GM12878 (cell line): ENCODE measurements around the gene TECTA. TPM values are rescaled to one million over a fixed set of nuclear protein-coding genes. Genes with fewer than 3 reads are reported as not detected.
A peak's percentile ranks its signal among the peaks of the same experiment; 100 is the strongest.

Experiments
- ATAC-seq: fragments of 200-7000 bp; cut with Tn5 transposase; 3 replicates; pipeline ENCODE4 v1.9.1; 2020; ENCODE audit warnings: mild to moderate bottlenecking, moderate library complexity
- BruUV-seq: library from RNA; stranded (reverse); fragments of 400-500 nt; replicated peaks from 2 replicates; lab custom pipeline; 2021; lab: Mats Ljungman, UMichigan
- CTCF ChIA-PET: fragments of 300-600 bp; sonication (Branson Sonifier 250); formaldehyde crosslinking; extraction: SDS; loops from one replicate; lab custom pipeline; 2021; ENCODE audit warnings: inconsistent platforms; lab: Yijun Ruan, JAX
- POLR2A ChIA-PET: fragments of 350-600 bp; formaldehyde crosslinking; extraction: SDS; loops from one replicate; lab custom pipeline; 2021; ENCODE audit warnings: inconsistent platforms; lab: Charles Lee
- RAD21 ChIA-PET: fragments of 300-600 bp; sonication (Branson Sonifier 250); formaldehyde crosslinking; loops from one replicate; lab custom pipeline; 2023; ENCODE audit warnings: antibody characterized with exemption; ENCODE audit not compliant: unreplicated experiment; lab: Charles Lee
- SMC1A ChIA-PET: fragments of 300-600 bp; sonication (Branson Sonifier 250); formaldehyde crosslinking; loops from one replicate; lab custom pipeline; 2023; ENCODE audit not compliant: unreplicated experiment, uncharacterized antibody; lab: Charles Lee
- DNase-seq: peaks from one replicate; pipeline ENCODE4 v3.0.0-alpha.2; 2011; ENCODE audit warnings: low read depth, low spot score
- FAIRE-seq: peaks from 3 replicates; lab custom pipeline; 2011; peaks lifted over from hg19 to GRCh38; lab: Jason Lieb, UNC
- H2AFZ ChIP-seq: 2 replicates; pipeline ENCODE4 v1.6.0; 2011; ENCODE audit warnings: low read depth, low read length, control low read depth; ENCODE audit not compliant: control insufficient read depth
- H3K27ac ChIP-seq: 2 replicates; pipeline ENCODE4 v1.5.1; 2011; ENCODE audit warnings: control low read depth; ENCODE audit not compliant: control insufficient read depth, insufficient read depth
- H3K27me3 ChIP-seq, 2 experiments: replicated peaks in 1 of 2; 2 replicates each; pipeline versions ENCODE4 v1.6.0 to v1.6.1; 2011; ENCODE audit warnings: low read length in 1 of 2; ENCODE audit not compliant: control insufficient read depth in 2 of 2, insufficient read depth in 2 of 2
- H3K36me3 ChIP-seq, 2 experiments: 2 replicates each; pipeline ENCODE4 v1.5.1; 2011; ENCODE audit warnings: low read length in 1 of 2; ENCODE audit not compliant: control insufficient read depth in 2 of 2, insufficient read depth in 2 of 2
- H3K4me1 ChIP-seq: 2 replicates; pipeline ENCODE4 v1.6.1; 2011; ENCODE audit warnings: mild to moderate bottlenecking, low read length, moderate library complexity, mixed read lengths; ENCODE audit not compliant: control insufficient read depth, insufficient read depth
- H3K4me2 ChIP-seq: 2 replicates; pipeline ENCODE4 v1.6.0; 2011; ENCODE audit warnings: control low read depth; ENCODE audit not compliant: control insufficient read depth, insufficient read depth
- H3K4me3 ChIP-seq: fragments of 200-600 bp; sonication (generic); 2 replicates; pipeline ENCODE4 v1.5.1; 2016
- H3K79me2 ChIP-seq: 2 replicates; pipeline ENCODE4 v1.6.0; 2011; ENCODE audit warnings: low read length; ENCODE audit not compliant: control insufficient read depth, insufficient read depth
- H3K9ac ChIP-seq: 2 replicates; pipeline ENCODE4 v1.8.0; 2011; ENCODE audit warnings: low read length, control low read depth, mixed read lengths; ENCODE audit not compliant: control insufficient read depth, insufficient read depth
- H3K9me3 ChIP-seq: replicated peaks from 3 replicates; pipeline ENCODE4 v1.5.1; 2011; ENCODE audit warnings: mild to moderate bottlenecking, low read length; ENCODE audit not compliant: control insufficient read depth, insufficient read depth
- H4K20me1 ChIP-seq: 2 replicates; pipeline ENCODE4 v1.6.0; 2011; ENCODE audit not compliant: control insufficient read depth, insufficient read depth
- CREM ChIP-seq: IDR thresholded peaks from 2 replicates; pipeline ENCODE4 v1.6.1; 2014; ENCODE audit warnings: antibody characterized with exemption, low read depth
- HDAC2 ChIP-seq: fragments of 200-600 bp; sonication (generic); IDR thresholded peaks from 2 replicates; pipeline ENCODE4 v1.6.1; 2017
- whole genome bisulfite sequencing: methylation state at CpG from one replicate; pipeline ENCODE4 v1.1.6; 2016; ENCODE audit warnings: low lambda C conversion rate; ENCODE audit not compliant: insufficient replicate concordance, insufficient coverage; ENCODE audit errors: missing lambda C conversion rate; 5-methylcytosine and 5-hydroxymethylcytosine counted together
- in situ Hi-C: fragments of 300-500 bp; cut with MboI; formaldehyde crosslinking; loops from 9 replicates; pipeline ENCODE4 v1.14.3; 2018; ENCODE audit warnings: mixed read lengths
- intact Hi-C: fragments of 100-400 bp; cut with micrococcal nuclease; formaldehyde crosslinking; loops from one replicate; pipeline ENCODE4 v1.14.2; 2022; ENCODE audit not compliant: unreplicated experiment
- polyA plus RNA-seq, 11 experiments: library from polyadenylated mRNA; depleted of rRNA in 4 of 11; unstranded in 6 of 11; stranded (reverse) in 5 of 11; fragments of >200 nt; fragmentation: Nextera tagmentation in 4 of 11; fragmentation: Illumina TruSeq in 1 of 11; extraction: Ambion mirVana in 4 of 11; extraction: Trizol in 1 of 11; gene quantifications; 1 replicate in 1 of 11; 2 replicates in 10 of 11; pipeline versions ENCODE4 v1.2.1 to v1.2.3, GENCODE V29; 2011 to 2016; ENCODE audit warnings: inconsistent platforms in 2 of 11, missing spikeins in 2 of 11, low read depth in 1 of 11
- total RNA-seq, 4 experiments: library from RNA; depleted of rRNA in 3 of 4; stranded (reverse); fragments of >200 nt in 3 of 4; fragmentation: Illumina TruSeq in 1 of 4; extraction: Trizol in 1 of 4; gene quantifications; 2 replicates each; pipeline versions ENCODE4 v1.2.1 to v1.2.3, GENCODE V29; 2013 to 2021
- TF ChIP-seq, protein P1 (sequence below): fragments of 450-650 bp; IDR thresholded peaks from 2 replicates; pipeline ENCODE4 v1.6.1; 2017; ENCODE audit warnings: borderline replicate concordance
- TF ChIP-seq, protein P2 (sequence below), 3 experiments: IDR thresholded peaks in 2 of 3; conservative IDR thresholded peaks in 1 of 3; 2 replicates each; pipeline ENCODE4 v1.5.1; 2011; ENCODE audit warnings: low read depth in 3 of 3, low read length in 3 of 3, mild to moderate bottlenecking in 3 of 3, control low read depth in 2 of 3, moderate library complexity in 2 of 3, inconsistent platforms in 1 of 3, mixed read lengths in 1 of 3; ENCODE audit not compliant: control insufficient read depth in 2 of 3, insufficient read depth in 1 of 3; ENCODE audit errors: extremely low read depth in 1 of 3

Gene TECTA
- total and polyA plus RNA-seq, 10 of the 15 experiments (the other 5 are each of a cell fraction or from before 2014, with no cell fraction given) = under 0.01 to 0.14 (median 0.05) TPM; not detected in 1

DNA sequence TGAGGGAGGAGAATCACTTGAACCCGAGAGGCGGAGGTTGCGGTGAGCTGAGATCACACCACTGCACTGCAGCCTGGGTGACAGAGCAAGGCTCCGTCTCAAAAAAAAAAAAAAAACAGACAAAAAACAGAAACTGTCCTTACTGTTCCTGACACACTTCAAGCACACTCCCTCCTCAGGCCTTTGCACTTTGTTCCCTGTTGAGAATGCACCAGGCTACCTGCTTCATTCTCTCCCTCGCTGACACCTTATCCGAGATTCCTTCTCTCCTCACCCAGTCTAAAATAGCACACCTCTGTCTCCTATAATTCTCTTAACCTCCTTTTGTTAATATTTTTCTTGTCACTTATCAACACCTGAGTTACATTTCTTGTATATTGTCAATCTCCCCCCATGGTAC, 32.3 kb upstream of the TECTA start:
- FAIRE-seq (no peak), DNase-seq (no peak), ATAC-seq (no peak)
- Histone ChIP-seq H4K20me1 (no peaks in the 10 kb centered on the region), H3K79me2 (no peaks in the 10 kb centered on the region), H3K4me2 (peak overlapping the region; percentile 72; the same call in 1 of the 2 replicates), H3K9me3 (no peaks in the 10 kb centered on the region; the same call in 2 of the 3 replicates), H3K36me3 (peaks cover 0 to 2% of the 10 kb centered on the region in 2 experiments; a peak in 1 of 4 replicates), H2AFZ (no peak overlapping the region), H3K27me3 (no peaks in the 10 kb centered on the region), H3K27ac (no peak overlapping the region), H3K4me3 (no peak overlapping the region), H3K9ac (no peak overlapping the region), H3K4me1 (peaks cover 14% of the 10 kb centered on the region; the same call in 1 of the 2 replicates)
- intact Hi-C loops = no loop called here
- TF ChIP-seq, protein P1, sequence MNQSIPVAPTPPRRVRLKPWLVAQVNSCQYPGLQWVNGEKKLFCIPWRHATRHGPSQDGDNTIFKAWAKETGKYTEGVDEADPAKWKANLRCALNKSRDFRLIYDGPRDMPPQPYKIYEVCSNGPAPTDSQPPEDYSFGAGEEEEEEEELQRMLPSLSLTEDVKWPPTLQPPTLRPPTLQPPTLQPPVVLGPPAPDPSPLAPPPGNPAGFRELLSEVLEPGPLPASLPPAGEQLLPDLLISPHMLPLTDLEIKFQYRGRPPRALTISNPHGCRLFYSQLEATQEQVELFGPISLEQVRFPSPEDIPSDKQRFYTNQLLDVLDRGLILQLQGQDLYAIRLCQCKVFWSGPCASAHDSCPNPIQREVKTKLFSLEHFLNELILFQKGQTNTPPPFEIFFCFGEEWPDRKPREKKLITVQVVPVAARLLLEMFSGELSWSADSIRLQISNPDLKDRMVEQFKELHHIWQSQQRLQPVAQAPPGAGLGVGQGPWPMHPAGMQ = no peak
- TF ChIP-seq, protein P2, sequence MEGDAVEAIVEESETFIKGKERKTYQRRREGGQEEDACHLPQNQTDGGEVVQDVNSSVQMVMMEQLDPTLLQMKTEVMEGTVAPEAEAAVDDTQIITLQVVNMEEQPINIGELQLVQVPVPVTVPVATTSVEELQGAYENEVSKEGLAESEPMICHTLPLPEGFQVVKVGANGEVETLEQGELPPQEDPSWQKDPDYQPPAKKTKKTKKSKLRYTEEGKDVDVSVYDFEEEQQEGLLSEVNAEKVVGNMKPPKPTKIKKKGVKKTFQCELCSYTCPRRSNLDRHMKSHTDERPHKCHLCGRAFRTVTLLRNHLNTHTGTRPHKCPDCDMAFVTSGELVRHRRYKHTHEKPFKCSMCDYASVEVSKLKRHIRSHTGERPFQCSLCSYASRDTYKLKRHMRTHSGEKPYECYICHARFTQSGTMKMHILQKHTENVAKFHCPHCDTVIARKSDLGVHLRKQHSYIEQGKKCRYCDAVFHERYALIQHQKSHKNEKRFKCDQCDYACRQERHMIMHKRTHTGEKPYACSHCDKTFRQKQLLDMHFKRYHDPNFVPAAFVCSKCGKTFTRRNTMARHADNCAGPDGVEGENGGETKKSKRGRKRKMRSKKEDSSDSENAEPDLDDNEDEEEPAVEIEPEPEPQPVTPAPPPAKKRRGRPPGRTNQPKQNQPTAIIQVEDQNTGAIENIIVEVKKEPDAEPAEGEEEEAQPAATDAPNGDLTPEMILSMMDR (IDR thresholded peaks at IDR 0.05 in 2 of 3, conservative IDR thresholded peaks at IDR 0.05 in 1 of 3; ENCODE audit: control insufficient read depth in 2 of 3, extremely low read depth in 1 of 3, insufficient read depth in 1 of 3, low read depth in 3 of 3, low read length in 3 of 3) = no peak
- no peak for TF ChIP-seq HDAC2
- no peak for TF ChIP-seq CREM
- POLR2A ChIA-PET = interaction anchor here (1.6 kb wide), 1 partner anchor 44 kb away, joined by 4 read pairs; no protein-coding TSS in a partner anchor
- CTCF ChIA-PET = no interaction called here
- WGBS = over 99% methylated on average over 6 of the region's 6 CpGs
- no TSS peak for BruUV-seq
- in situ Hi-C loops = no loop called here
- SMC1A ChIA-PET = interaction anchor here (1.5 kb wide), 1 partner anchor 15 kb away, joined by 5 read pairs; no protein-coding TSS in a partner anchor
- RAD21 ChIA-PET = interaction anchor here (0.7 kb wide), 1 partner anchor 123 kb away, joined by 3 read pairs; no protein-coding TSS in a partner anchor
